HepG2 (cell line): ENCODE data around the gene MTARC1. TPM values are rescaled to one million over a fixed set of nuclear protein-coding genes. Genes with fewer than 3 reads are reported as not detected.

Experiments
- ATAC-seq: fragments of 200-7000 bp; cut with Tn5 transposase; 3 replicates; pipeline ENCODE4 v1.9.1; 2020; ENCODE audit warnings: mild to moderate bottlenecking, moderate library complexity
- BruUV-seq: library from RNA; stranded (reverse); fragments of 400-500 nt; replicated peaks from 2 replicates; lab custom pipeline; 2021; lab: Mats Ljungman, UMichigan
- CTCF ChIA-PET: fragments of 300-600 bp; formaldehyde crosslinking; extraction: SDS; loops from one replicate; lab custom pipeline; 2021; ENCODE audit warnings: low total read pairs, inconsistent platforms, low intra/inter-chr PET ratio; lab: Yijun Ruan, JAX
- POLR2A ChIA-PET: fragments of 350-600 bp; sonication (Branson Sonifier 250); formaldehyde crosslinking; loops from one replicate; lab custom pipeline; 2020; ENCODE audit warnings: antibody characterized with exemption, inconsistent platforms; lab: Yijun Ruan, JAX
- DNase-seq: peaks from one replicate; pipeline ENCODE4 v3.0.0-alpha.2; 2015; ENCODE audit warnings: low spot score
- FAIRE-seq: peaks from 3 replicates; lab custom pipeline; 2011; peaks lifted over from hg19 to GRCh38; lab: Jason Lieb, UNC
- H2AFZ ChIP-seq: one replicate; pipeline ENCODE4 v1.6.1; 2011; ENCODE audit warnings: low read length, inconsistent platforms
- H3K27ac ChIP-seq: fragments of 300-600 bp; 3 replicates; pipeline ENCODE4 v1.8.0; 2011; ENCODE audit warnings: mixed run types, mild to moderate bottlenecking, mixed read lengths, low read length, inconsistent platforms; ENCODE audit not compliant: insufficient read depth; ENCODE audit errors: extremely low read length
- H3K27me3 ChIP-seq, 2 experiments: fragments of 200-600 bp in 1 of 2; 2 replicates in 1 of 2; 3 replicates in 1 of 2; pipeline versions ENCODE4 v1.6.0 to v1.8.0; 2011; ENCODE audit warnings: low read length in 2 of 2, mild to moderate bottlenecking in 2 of 2, moderate library complexity in 2 of 2, inconsistent platforms in 1 of 2; ENCODE audit not compliant: insufficient read depth in 2 of 2, control insufficient read depth in 1 of 2
- H3K36me3 ChIP-seq, 2 experiments: fragments of 200-600 bp in 1 of 2; replicated peaks in 1 of 2; 2 replicates in 1 of 2; 3 replicates in 1 of 2; pipeline versions ENCODE4 v1.5.1 to v1.8.0; 2011; ENCODE audit warnings: low read length in 2 of 2, inconsistent platforms in 1 of 2; ENCODE audit not compliant: insufficient read depth in 2 of 2, control insufficient read depth in 1 of 2
- H3K4me1 ChIP-seq: 2 replicates; pipeline ENCODE4 v1.5.1; 2012; ENCODE audit warnings: low read length, inconsistent platforms; ENCODE audit not compliant: insufficient read depth
- H3K4me2 ChIP-seq: 2 replicates; pipeline ENCODE4 v1.6.0; 2011; ENCODE audit warnings: low read depth, low read length, inconsistent platforms
- H3K4me3 ChIP-seq, 3 experiments: fragments of 200-600 bp in 1 of 3; sonication (generic), shearing (Covaris generic) in 1 of 3; replicated peaks in 1 of 3; 2 replicates each; pipeline ENCODE4 v1.5.1; 2011 to 2016; ENCODE audit warnings: low read length in 3 of 3, inconsistent platforms in 2 of 3, low read depth in 2 of 3, mild to moderate bottlenecking in 2 of 3, control low read depth in 1 of 3, mixed read lengths in 1 of 3; ENCODE audit not compliant: insufficient read depth in 1 of 3
- H3K79me2 ChIP-seq: one replicate; pipeline ENCODE4 v1.6.1; 2011; ENCODE audit warnings: low read length, inconsistent platforms; ENCODE audit not compliant: insufficient read depth
- H3K9ac ChIP-seq: 2 replicates; pipeline ENCODE4 v1.6.0; 2011; ENCODE audit warnings: mild to moderate bottlenecking, low read depth, low read length, inconsistent platforms; ENCODE audit not compliant: insufficient read depth
- H3K9me3 ChIP-seq: 2 replicates; pipeline ENCODE4 v1.5.1; 2012; ENCODE audit warnings: mild to moderate bottlenecking, low read length
- H4K20me1 ChIP-seq: 2 replicates; pipeline ENCODE4 v1.6.0; 2011; ENCODE audit warnings: inconsistent platforms, mild to moderate bottlenecking, low read length, moderate library complexity; ENCODE audit not compliant: insufficient read depth
- ATF7-NPFF ChIP-seq: sonication (generic); formaldehyde crosslinking; IDR thresholded peaks from 2 replicates; pipeline ENCODE4 v1.8.1; 2023; ENCODE audit warnings: mild to moderate bottlenecking, low read depth, missing genetic modification reagents, moderate library complexity
- BCL6 ChIP-seq: IDR thresholded peaks from 2 replicates; pipeline ENCODE4 v1.6.1; 2016; ENCODE audit warnings: missing genetic modification reagents, missing compliant biosample characterization
- EP300 ChIP-seq, 3 experiments: sonication (generic) in 1 of 3; formaldehyde crosslinking in 1 of 3; IDR thresholded peaks; 2 replicates each; pipeline versions ENCODE4 v1.5.1 to v1.6.1; 2011 to 2020; ENCODE audit warnings: low read depth in 2 of 3, low read length in 2 of 3, borderline replicate concordance in 1 of 3, improper control_type of control experiment in 1 of 3, mild to moderate bottlenecking in 1 of 3, missing genetic modification reagents in 1 of 3, moderate library complexity in 1 of 3
- GPN1 ChIP-seq: sonication (generic); formaldehyde crosslinking; IDR thresholded peaks from 2 replicates; pipeline ENCODE4 v1.5.1; 2020; ENCODE audit warnings: missing genetic modification reagents, borderline replicate concordance
- MIER3 ChIP-seq: IDR thresholded peaks from 2 replicates; pipeline ENCODE4 v1.6.1; 2016; ENCODE audit warnings: missing compliant biosample characterization, borderline replicate concordance
- MLLT10 ChIP-seq: sonication (generic); formaldehyde crosslinking; IDR thresholded peaks from 2 replicates; pipeline ENCODE4 v1.4.0; 2020; ENCODE audit warnings: missing genetic modification reagents
- SMC3 ChIP-seq: IDR thresholded peaks from 2 replicates; pipeline ENCODE4 v1.6.1; 2011; ENCODE audit warnings: low read length, improper control_type of control experiment
- ZBTB1 ChIP-seq: sonication (generic); formaldehyde crosslinking; IDR thresholded peaks from 2 replicates; pipeline ENCODE4 v1.4.0; 2020; ENCODE audit warnings: missing genetic modification reagents, borderline replicate concordance
- ZNF660 ChIP-seq: sonication (generic); formaldehyde crosslinking; IDR thresholded peaks from 2 replicates; pipeline ENCODE4 v1.5.1; 2020; ENCODE audit warnings: mild to moderate bottlenecking, low read depth, missing genetic modification reagents, borderline replicate concordance
- ZNF775 ChIP-seq: sonication (generic); formaldehyde crosslinking; IDR thresholded peaks from 2 replicates; pipeline ENCODE4 v1.4.0; 2020; ENCODE audit warnings: missing genetic modification reagents, mild to moderate bottlenecking, moderate library complexity, borderline replicate concordance
- WGBS: methylation state at CpG from one replicate; pipeline ENCODE4 v1.1.6; 2017; ENCODE audit warnings: low lambda C conversion rate; 5-methylcytosine and 5-hydroxymethylcytosine counted together
- in situ Hi-C: cut with HindIII; loops from 2 replicates; pipeline ENCODE4 v1.10.0; 2017; ENCODE audit warnings: low pct_unique_long_range_greater_than_20kb; ENCODE audit not compliant: extremely low pct_ligation_motif_present
- intact Hi-C: fragments of 100-400 bp; cut with micrococcal nuclease; formaldehyde crosslinking; loops from one replicate; pipeline ENCODE4 v1.10.0; 2022; ENCODE audit not compliant: unreplicated experiment
- polyA plus RNA-seq, 8 experiments: library from polyadenylated mRNA; depleted of rRNA in 3 of 8; stranded (reverse) in 7 of 8; unstranded in 1 of 8; fragments of >200 nt; fragmentation: Illumina TruSeq in 4 of 8; extraction: Trizol in 4 of 8; gene quantifications; 2 replicates each; pipeline versions ENCODE4 v1.2.1 to v1.2.3, GENCODE V29; 2011 to 2016; ENCODE audit warnings: low read depth in 4 of 8, missing spikeins in 1 of 8, mixed read lengths in 1 of 8; ENCODE audit not compliant: insufficient read depth in 1 of 8
- total RNA-seq, 5 experiments: library from RNA; depleted of rRNA; stranded (reverse); fragments of >200 nt; fragmentation: Illumina TruSeq; extraction: Trizol; gene quantifications; 2 replicates each; pipeline ENCODE4 v1.2.3, GENCODE V29; 2016; ENCODE audit warnings: low read depth in 1 of 5
- TF ChIP-seq, protein P1 (sequence below): sonication (generic); formaldehyde crosslinking; IDR thresholded peaks from 2 replicates; pipeline ENCODE4 v1.4.0; 2020; ENCODE audit warnings: missing genetic modification reagents; ENCODE audit errors: not compliant biosample characterization
- TF ChIP-seq, protein P2 (sequence below): sonication (generic); formaldehyde crosslinking; IDR thresholded peaks from 2 replicates; pipeline ENCODE4 v1.4.0; 2020; ENCODE audit warnings: missing genetic modification reagents

MTARC1 gene
- total and polyA plus RNA-seq, 2 of the 13 experiments (the other 11 are each of a cell fraction or from before 2014, with no cell fraction given) = 19.4 to 106 TPM

DNA sequence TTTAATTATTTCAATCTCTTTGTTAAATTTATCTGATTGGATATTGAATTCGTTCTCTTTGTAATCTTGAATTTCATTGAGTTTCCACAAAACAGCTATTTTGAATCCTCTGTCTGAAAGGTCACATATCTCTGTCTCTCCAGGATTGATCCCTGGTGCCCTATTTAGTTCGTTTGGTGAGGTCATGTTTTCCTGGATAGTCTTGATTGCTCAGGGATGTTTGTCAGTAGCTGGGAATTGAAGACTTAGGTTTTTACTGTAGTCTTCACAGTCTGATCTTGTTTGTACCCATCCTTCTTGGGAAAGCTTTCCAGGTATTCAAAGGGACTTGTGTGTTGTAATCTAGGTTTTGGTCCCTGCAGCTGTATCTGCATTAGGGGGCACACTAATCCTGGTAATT, 45.4 kb upstream of the MTARC1 start:
- no TSS peak for BruUV-seq
- H3K27me3 ChIP-seq = peaks cover 0 to 4% of the 10 kb centered on the region in 2 experiments; a peak in 4 of 5 replicates
- H3K4me3 ChIP-seq = no peak overlapping the region
- FAIRE-seq = no peak
- POLR2A ChIA-PET = no interaction called here
- intact Hi-C loops = no loop called here
- DNase-seq = no peak
- H3K9ac ChIP-seq = no peak overlapping the region
- H4K20me1 ChIP-seq = no peaks in the 10 kb centered on the region
- in situ Hi-C loops = no loop called here
- no peaks in the 10 kb centered on the region for H3K9me3 ChIP-seq
- peaks cover 2% of the 10 kb centered on the region for H3K4me1 ChIP-seq
- no peak overlapping the region for H3K4me2 ChIP-seq
- no peak overlapping the region for H2AFZ ChIP-seq
- WGBS = 1% methylated on average over 2 of the region's 2 CpGs
- CTCF ChIA-PET = no interaction called here
- TF ChIP-seq GPN1 (CRISPR knock-in tag) (no peak), MLLT10 (CRISPR knock-in tag) (no peak), ATF7-NPFF (CRISPR knock-in tag) (no peak), ZBTB1 (CRISPR knock-in tag) (no peak), BCL6 (CRISPR knock-in tag) (peak; percentile 61), MIER3 (CRISPR knock-in tag) (no peak), ZNF775 (no peak)
- TF ChIP-seq, protein P1, sequence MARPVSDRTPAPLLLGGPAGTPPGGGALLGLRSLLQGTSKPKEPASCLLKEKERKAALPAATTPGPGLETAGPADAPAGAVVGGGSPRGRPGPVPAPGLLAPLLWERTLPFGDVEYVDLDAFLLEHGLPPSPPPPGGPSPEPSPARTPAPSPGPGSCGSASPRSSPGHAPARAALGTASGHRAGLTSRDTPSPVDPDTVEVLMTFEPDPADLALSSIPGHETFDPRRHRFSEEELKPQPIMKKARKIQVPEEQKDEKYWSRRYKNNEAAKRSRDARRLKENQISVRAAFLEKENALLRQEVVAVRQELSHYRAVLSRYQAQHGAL (CRISPR knock-in tag) = no peak
- no peaks in the 10 kb centered on the region for H3K79me2 ChIP-seq
- no peak overlapping the region for H3K27ac ChIP-seq
- ATAC-seq = no peak
- no peaks in the 10 kb centered on the region for H3K36me3 ChIP-seq

DNA sequence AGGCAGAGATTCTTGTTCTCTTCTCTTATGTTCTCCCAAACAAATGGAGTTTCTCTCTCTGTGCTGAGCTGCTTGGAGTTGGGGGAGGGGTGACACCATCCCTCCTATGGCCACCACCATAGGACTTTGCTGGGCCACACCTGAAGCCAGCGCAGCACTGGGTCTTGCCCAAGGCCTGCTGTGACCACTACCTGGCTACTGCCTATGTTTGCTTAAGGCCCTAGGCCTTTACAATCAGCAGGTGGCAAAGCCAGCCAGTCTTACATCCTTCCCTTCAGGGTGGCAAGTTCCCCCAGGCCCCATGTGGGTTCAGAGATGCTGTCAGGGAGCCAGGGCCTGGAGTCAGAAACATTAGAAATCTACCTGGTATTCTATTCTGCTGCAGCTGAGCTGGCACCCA, 44.9 kb upstream of the MTARC1 start:
- peaks cover 0 to 9% of the 10 kb centered on the region in 2 experiments; a peak in 4 of 5 replicates for H3K27me3 ChIP-seq
- ChIA-PET CTCF (no interaction called here), POLR2A (no interaction called here)
- FAIRE-seq = no peak
- no peak overlapping the region for H2AFZ ChIP-seq
- peaks cover 7% of the 10 kb centered on the region for H3K4me1 ChIP-seq
- BruUV-seq = no TSS peak
- in situ Hi-C loops = no loop called here
- H3K79me2 ChIP-seq = no peaks in the 10 kb centered on the region
- 80% methylated on average over 1 of the region's 1 CpG for WGBS
- intact Hi-C loops = no loop called here
- no peak for ATAC-seq
- no peaks in the 10 kb centered on the region for H3K9me3 ChIP-seq
- H3K4me2 ChIP-seq = no peak overlapping the region
- H3K4me3 ChIP-seq = no peak overlapping the region
- H4K20me1 ChIP-seq = no peaks in the 10 kb centered on the region
- DNase-seq = no peak
- no peaks in the 10 kb centered on the region for H3K36me3 ChIP-seq
- no peak overlapping the region for H3K9ac ChIP-seq
- no peak overlapping the region for H3K27ac ChIP-seq
- no peak for TF ChIP-seq EP300 (IDR thresholded peaks at IDR 0.05; ENCODE audit: low read depth in 2 of 2, low read length in 2 of 2)
- no peak for TF ChIP-seq EP300 (CRISPR knock-in tag; IDR thresholded peaks at IDR 0.05; ENCODE audit: borderline replicate concordance)
- TF ChIP-seq ZNF660 (CRISPR knock-in tag) = no peak
- TF ChIP-seq, protein P2, sequence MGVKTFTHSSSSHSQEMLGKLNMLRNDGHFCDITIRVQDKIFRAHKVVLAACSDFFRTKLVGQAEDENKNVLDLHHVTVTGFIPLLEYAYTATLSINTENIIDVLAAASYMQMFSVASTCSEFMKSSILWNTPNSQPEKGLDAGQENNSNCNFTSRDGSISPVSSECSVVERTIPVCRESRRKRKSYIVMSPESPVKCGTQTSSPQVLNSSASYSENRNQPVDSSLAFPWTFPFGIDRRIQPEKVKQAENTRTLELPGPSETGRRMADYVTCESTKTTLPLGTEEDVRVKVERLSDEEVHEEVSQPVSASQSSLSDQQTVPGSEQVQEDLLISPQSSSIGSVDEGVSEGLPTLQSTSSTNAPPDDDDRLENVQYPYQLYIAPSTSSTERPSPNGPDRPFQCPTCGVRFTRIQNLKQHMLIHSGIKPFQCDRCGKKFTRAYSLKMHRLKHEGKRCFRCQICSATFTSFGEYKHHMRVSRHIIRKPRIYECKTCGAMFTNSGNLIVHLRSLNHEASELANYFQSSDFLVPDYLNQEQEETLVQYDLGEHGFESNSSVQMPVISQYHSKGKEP (CRISPR knock-in tag) = no peak
- TF ChIP-seq SMC3 = no peak
